GM12864 (cell line): ENCODE measurements around the gene SSBP3.

Source experiments
- DNase-seq: peaks from one replicate; pipeline ENCODE4 v3.0.0-alpha.2; 2011; ENCODE audit warnings: low read depth
- H3K4me3 ChIP-seq: 2 replicates; pipeline ENCODE4 v1.5.1; 2011; ENCODE audit warnings: mild to moderate bottlenecking, low read depth, low read length, control low read depth
- TF ChIP-seq, protein P1 (sequence below): IDR thresholded peaks from 2 replicates; pipeline ENCODE4 v1.5.1; 2011; ENCODE audit warnings: low read depth, mild to moderate bottlenecking, moderate library complexity, low read length, control low read depth, inconsistent platforms; ENCODE audit errors: missing control alignments

The SSBP3 gene

DNA sequence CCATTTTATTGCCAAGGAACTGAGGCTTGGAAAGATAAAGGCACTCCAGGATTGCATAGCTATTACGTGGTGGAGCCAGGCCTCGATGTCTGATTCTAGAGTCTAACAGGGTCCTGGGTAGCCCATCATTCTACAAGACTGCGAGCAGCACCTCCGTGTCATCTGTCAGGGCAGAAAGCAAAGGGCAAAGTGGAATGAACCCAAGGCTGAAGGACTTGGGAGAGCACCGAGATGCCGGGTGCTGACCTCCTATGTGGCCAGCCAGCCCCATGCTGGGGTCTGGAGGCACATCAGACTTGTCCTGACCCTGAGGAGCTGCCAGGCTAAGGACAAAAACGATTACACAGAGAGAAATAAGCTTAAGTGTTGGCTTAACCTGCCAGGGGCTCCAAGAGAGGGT lies 143.9 kb downstream of the SSBP3 start:
- no peak for DNase-seq
- TF ChIP-seq, protein P1, sequence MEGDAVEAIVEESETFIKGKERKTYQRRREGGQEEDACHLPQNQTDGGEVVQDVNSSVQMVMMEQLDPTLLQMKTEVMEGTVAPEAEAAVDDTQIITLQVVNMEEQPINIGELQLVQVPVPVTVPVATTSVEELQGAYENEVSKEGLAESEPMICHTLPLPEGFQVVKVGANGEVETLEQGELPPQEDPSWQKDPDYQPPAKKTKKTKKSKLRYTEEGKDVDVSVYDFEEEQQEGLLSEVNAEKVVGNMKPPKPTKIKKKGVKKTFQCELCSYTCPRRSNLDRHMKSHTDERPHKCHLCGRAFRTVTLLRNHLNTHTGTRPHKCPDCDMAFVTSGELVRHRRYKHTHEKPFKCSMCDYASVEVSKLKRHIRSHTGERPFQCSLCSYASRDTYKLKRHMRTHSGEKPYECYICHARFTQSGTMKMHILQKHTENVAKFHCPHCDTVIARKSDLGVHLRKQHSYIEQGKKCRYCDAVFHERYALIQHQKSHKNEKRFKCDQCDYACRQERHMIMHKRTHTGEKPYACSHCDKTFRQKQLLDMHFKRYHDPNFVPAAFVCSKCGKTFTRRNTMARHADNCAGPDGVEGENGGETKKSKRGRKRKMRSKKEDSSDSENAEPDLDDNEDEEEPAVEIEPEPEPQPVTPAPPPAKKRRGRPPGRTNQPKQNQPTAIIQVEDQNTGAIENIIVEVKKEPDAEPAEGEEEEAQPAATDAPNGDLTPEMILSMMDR = no peak
- H3K4me3 ChIP-seq = no peak overlapping the region

DNA sequence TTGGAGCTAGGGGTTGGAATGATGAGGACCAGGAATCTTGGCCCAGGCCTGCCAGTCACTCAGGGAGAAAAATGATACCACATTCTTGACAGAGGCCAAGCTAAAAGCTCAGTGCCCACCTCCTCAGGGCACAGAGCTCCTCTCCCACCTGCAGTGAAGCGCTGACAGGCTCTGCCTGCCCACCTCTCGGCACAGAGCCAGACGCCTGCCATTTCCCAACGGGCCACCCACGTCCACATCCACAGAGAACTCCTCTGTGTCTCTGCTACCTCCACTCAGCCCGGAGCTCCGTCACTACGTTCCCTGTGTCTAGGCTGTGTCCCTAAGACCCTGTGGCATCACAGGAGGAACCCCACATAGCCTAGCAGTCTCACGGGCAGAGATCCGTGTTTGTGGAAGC lies 145.4 kb downstream of the SSBP3 start:
- TF ChIP-seq, protein P1 = no peak
- no peak for DNase-seq

DNA sequence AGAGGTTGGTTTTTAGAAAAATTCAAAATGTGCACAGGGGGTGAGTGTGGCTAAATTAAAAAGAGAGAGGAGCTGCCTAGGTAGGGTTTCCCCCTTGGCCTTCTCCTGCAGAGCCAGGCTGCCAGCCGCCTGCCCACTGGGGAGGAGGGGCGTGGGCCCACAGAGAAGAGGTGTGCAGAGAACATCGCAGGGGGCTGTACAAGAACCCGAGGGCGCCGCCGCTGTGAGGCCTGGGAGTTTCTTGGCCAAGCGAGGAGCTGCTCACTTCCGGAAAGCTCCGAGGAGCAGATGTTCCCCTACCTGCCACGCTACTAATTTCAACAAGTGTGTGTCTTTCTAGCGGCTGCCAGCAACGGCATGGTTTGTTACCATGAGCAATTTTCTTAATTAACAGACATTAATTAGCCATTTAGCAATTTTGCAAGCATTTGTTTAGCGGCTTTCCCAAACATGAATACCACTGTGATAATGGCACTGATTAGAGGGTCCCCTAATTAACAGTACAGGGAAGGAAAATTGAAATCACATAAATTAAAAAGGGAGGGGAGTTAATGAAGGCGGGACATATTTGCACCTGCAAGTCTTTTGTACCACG lies 146.6 kb downstream of the SSBP3 start:
- TF ChIP-seq, protein P1 = no peak
- DNase-seq = no peak
- no peak overlapping the region for H3K4me3 ChIP-seq

More for the DNA sequence above, 145.4 kb downstream of the SSBP3 start:
- no peak overlapping the region for H3K4me3 ChIP-seq

DNA sequence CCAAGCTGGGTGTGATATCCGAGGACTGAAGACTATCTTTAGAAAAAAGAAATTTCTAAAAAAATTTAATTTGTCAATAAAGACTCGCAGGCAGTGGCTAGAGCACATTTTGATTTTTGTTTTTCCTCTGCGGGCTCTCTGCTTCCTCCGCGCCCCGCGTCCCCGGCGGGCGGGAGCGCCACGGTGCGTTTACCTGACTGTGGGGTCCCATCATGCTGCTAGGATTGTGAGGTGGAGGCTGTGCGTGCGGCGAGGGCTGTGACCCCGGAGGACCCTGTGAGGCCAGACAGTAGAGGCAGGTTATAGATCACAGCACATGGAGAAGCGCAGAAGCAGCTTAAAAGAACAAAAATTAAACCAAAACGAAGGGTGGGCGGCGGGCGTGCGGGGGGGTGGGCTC lies 148.3 kb downstream of the SSBP3 start:
- no peak for DNase-seq
- TF ChIP-seq, protein P1 = no peak
- no peak overlapping the region for H3K4me3 ChIP-seq

DNA sequence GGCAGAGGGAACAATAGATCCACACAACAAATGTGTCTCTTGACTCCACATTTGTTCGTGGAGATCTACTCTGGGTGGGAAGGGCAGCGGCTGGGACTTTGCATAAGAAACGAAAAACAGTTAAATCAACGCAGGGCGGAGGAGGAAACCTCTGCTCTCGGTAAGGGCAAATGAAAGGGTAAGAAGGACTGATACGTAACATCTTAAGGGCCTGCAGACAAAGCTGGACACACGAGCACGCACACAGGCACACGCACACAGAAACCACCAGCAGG lies 148.9 kb downstream of the SSBP3 start:
- no peak for DNase-seq
- H3K4me3 ChIP-seq = no peak overlapping the region
- TF ChIP-seq, protein P1 = no peak

DNA sequence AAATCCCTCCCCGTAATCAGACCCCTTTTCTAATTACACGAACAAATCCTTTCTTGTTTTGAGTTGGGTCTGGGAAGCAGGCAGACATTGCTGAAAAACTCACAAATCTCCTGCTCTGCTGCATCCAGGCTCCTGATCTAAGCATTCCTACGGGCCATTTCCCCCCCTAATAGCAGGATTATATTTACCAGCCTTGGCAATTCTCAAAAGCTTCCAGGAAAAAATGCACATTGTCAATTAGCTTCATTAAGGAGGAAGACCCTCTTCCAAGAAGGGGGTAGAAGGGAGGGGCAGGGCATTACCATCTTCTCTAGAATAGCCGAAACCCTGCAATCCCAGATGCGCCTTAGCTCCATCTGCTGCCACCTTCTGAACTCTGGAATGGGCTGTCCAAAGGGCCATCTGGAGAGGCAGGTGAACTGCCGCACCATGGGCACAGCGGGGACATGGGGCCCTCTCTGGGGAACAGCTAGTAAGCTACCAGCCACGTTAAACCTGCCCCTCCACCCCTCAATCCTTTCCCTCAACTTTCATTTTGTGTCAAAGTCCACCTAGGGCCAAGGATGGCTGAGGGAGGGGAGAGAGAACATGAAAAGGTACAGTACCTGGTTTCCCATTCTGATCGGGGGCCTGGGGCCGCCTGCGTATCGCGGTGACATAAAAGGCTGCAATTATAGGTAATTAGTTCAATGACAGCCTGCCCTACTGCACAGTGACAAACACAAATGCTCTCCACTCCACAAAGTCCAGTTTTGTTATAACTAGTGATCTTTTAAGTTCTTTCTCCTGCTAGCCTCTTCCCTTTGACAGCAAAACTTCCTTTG lies 149.5 kb downstream of the SSBP3 start:
- H3K4me3 ChIP-seq = no peak overlapping the region
- no peak for DNase-seq
- TF ChIP-seq, protein P1 = no peak
